Esophagus squamous epithelium (tissue), 4 donors: Measurements from ENCODE around the gene FGFR3.

ENCODE experiments used
- CTCF ChIP-seq, 6 experiments: fragments of 450-650 bp in 4 of 6; fragments of 200-600 bp in 2 of 6; sonication (generic) in 2 of 6; IDR thresholded peaks; one replicate each; pipeline ENCODE4 v1.5.1; 2016 to 2019; ENCODE audit warnings: antibody characterized with exemption in 6 of 6, mild to moderate bottlenecking in 4 of 6, moderate library complexity in 4 of 6
- POLR2A ChIP-seq, 4 donors: fragments of 450-650 bp; IDR thresholded peaks; one replicate each; pipeline ENCODE4 v1.6.1; 2017; ENCODE audit warnings: antibody characterized with exemption in 4 of 4, mild to moderate bottlenecking in 4 of 4, moderate library complexity in 3 of 4

- TF ChIP-seq CTCF (IDR thresholded peaks at IDR 0.05) (no peak), POLR2A (IDR thresholded peaks at IDR 0.05) (no peak)
Observed at GRCh38 chr4:1743551-1743950, 49.5 kb upstream of the FGFR3 start.
